Loucy (cell line): Measurements from ENCODE around the gene VPS25.

Source experiments
- H2AFZ ChIP-seq: fragments of 200-600 bp; sonication (generic); 2 replicates; pipeline ENCODE4 v1.6.0; 2016; ENCODE audit warnings: antibody characterized with exemption, mild to moderate bottlenecking, low read length, moderate library complexity
- H3F3A ChIP-seq: fragments of 200-600 bp; 2 replicates; pipeline ENCODE4 v1.6.0; 2016; ENCODE audit warnings: antibody characterized with exemption, low read depth, mild to moderate bottlenecking
- H3K27me3 ChIP-seq: fragments of 200-600 bp; sonication (generic); 2 replicates; pipeline ENCODE4 v1.6.1; 2014; ENCODE audit warnings: low read length, mild to moderate bottlenecking; ENCODE audit not compliant: insufficient read depth, poor library complexity, severe bottlenecking
- H3K36me3 ChIP-seq: fragments of 200-600 bp; sonication (generic); 2 replicates; pipeline ENCODE4 v1.6.1; 2016; ENCODE audit warnings: low read length; ENCODE audit not compliant: insufficient read depth
- H3K4me1 ChIP-seq: fragments of 200-600 bp; sonication (generic); 2 replicates; pipeline ENCODE4 v1.5.1; 2014; ENCODE audit warnings: low read length, mild to moderate bottlenecking; ENCODE audit not compliant: insufficient read depth, poor library complexity, severe bottlenecking
- H3K4me2 ChIP-seq: fragments of 200-600 bp; sonication (generic); 2 replicates; pipeline ENCODE4 v1.6.0; 2014; ENCODE audit warnings: antibody characterized with exemption, low read length, low read depth, mild to moderate bottlenecking; ENCODE audit not compliant: poor library complexity, severe bottlenecking
- H3K4me3 ChIP-seq: fragments of 200-600 bp; sonication (generic); 2 replicates; pipeline ENCODE4 v1.5.1; 2014; ENCODE audit warnings: low read length, mild to moderate bottlenecking, mixed read lengths; ENCODE audit not compliant: poor library complexity, severe bottlenecking
- H3K79me2 ChIP-seq: fragments of 200-600 bp; sonication (generic); 2 replicates; pipeline ENCODE4 v1.6.1; 2014; ENCODE audit warnings: low read length; ENCODE audit not compliant: insufficient read depth
- H3K9ac ChIP-seq: fragments of 200-600 bp; sonication (generic); 2 replicates; pipeline ENCODE4 v1.6.0; 2014; ENCODE audit warnings: mild to moderate bottlenecking, low read depth, low read length, moderate library complexity; ENCODE audit not compliant: poor library complexity, severe bottlenecking
- H3K9me2 ChIP-seq: fragments of 200-600 bp; sonication (generic); replicated peaks from 2 replicates; pipeline ENCODE4 v1.6.1; 2016; ENCODE audit warnings: low read depth, low read length, mixed read lengths
- H3K9me3 ChIP-seq: fragments of 200-600 bp; sonication (generic); 2 replicates; pipeline ENCODE4 v1.6.1; 2014; ENCODE audit warnings: mild to moderate bottlenecking, antibody characterized with exemption, low read length, low read depth; ENCODE audit not compliant: insufficient read depth
- H4K20me1 ChIP-seq: fragments of 200-600 bp; sonication (generic); 2 replicates; pipeline ENCODE4 v1.6.0; 2014; ENCODE audit warnings: antibody characterized with exemption, low read length, mild to moderate bottlenecking; ENCODE audit not compliant: insufficient read depth, poor library complexity, severe bottlenecking
- CTCF ChIP-seq: fragments of 200-600 bp; sonication (generic); conservative IDR thresholded peaks from 2 replicates; pipeline ENCODE4 v1.5.1; 2014; ENCODE audit warnings: mild to moderate bottlenecking, antibody characterized with exemption, low read length
- EZH2phosphoT487 ChIP-seq: fragments of 200-600 bp; IDR thresholded peaks from 2 replicates; pipeline ENCODE4 v1.6.1; 2018; ENCODE audit warnings: antibody characterized with exemption, mild to moderate bottlenecking, moderate library complexity, borderline replicate concordance

The VPS25 gene

GRCh38 chr17:42773290-42774035 lies at the start of gene VPS25:
Gene VPS25, plus strand, starts transcription at chr17:42773449. Its CDS starts 27 bp downstream, at chr17:42773476.
- peak within 1 kb of the TSS; percentile 90 for H3K9ac ChIP-seq
- H3K4me2 ChIP-seq, result peak within 1 kb of the TSS; percentile 97
- no peaks in the 10 kb centered on the region for H3K9me3 ChIP-seq
- H2AFZ ChIP-seq, result peak within 1 kb of the TSS; percentile 95
- H3K4me1 ChIP-seq, result peaks cover 15% of the 10 kb centered on the region
- no peaks in the 10 kb centered on the region for H4K20me1 ChIP-seq
- H3K27me3 ChIP-seq, result no peaks in the 10 kb centered on the region
- no peak for TF ChIP-seq EZH2phosphoT487
- TF ChIP-seq CTCF, result no peak; the same call in 1 of the 2 replicates
- H3F3A ChIP-seq, result no peaks in the 10 kb centered on the region
- peaks cover 19% of the 10 kb centered on the region for H3K79me2 ChIP-seq
- H3K4me3 ChIP-seq, result peak within 1 kb of the TSS; percentile 93
- H3K36me3 ChIP-seq, result peaks cover 8% of the 10 kb centered on the region; the same call in 1 of the 2 replicates
- H3K9me2 ChIP-seq, result no peaks in the 10 kb centered on the region

GRCh38 chr17:42723636-42724035 lies 49.6 kb upstream of the VPS25 start:
- Histone ChIP-seq H2AFZ (no peak overlapping the region), H4K20me1 (no peaks in the 10 kb centered on the region), H3K9me2 (no peaks in the 10 kb centered on the region), H3K4me2 (no peak overlapping the region), H3K4me3 (no peak overlapping the region), H3K9me3 (no peaks in the 10 kb centered on the region), H3K79me2 (no peaks in the 10 kb centered on the region), H3K36me3 (peaks cover 51% of the 10 kb centered on the region; the same call in 1 of the 2 replicates), H3F3A (no peaks in the 10 kb centered on the region), H3K27me3 (no peaks in the 10 kb centered on the region), H3K4me1 (no peaks in the 10 kb centered on the region), H3K9ac (no peak overlapping the region)
- TF ChIP-seq CTCF (no peak), EZH2phosphoT487 (no peak)

- H4K20me1 ChIP-seq, result no peaks in the 10 kb centered on the region
- no peaks in the 10 kb centered on the region for H3K4me1 ChIP-seq
- no peaks in the 10 kb centered on the region for H3K27me3 ChIP-seq
- H3K79me2 ChIP-seq, result no peaks in the 10 kb centered on the region
- no peak overlapping the region for H2AFZ ChIP-seq
- H3K9me2 ChIP-seq, result no peaks in the 10 kb centered on the region
- no peaks in the 10 kb centered on the region for H3K9me3 ChIP-seq
- H3K9ac ChIP-seq, result no peak overlapping the region
- H3K4me2 ChIP-seq, result no peak overlapping the region
- TF ChIP-seq CTCF (no peak), EZH2phosphoT487 (no peak)
- no peak overlapping the region for H3K4me3 ChIP-seq
- H3K36me3 ChIP-seq, result peaks cover 46% of the 10 kb centered on the region; the same call in 1 of the 2 replicates
- H3F3A ChIP-seq, result no peaks in the 10 kb centered on the region
These were observed 48.1 kb upstream of the VPS25 start for GRCh38 chr17:42725143-42725542.
